Heart left ventricle (tissue), 13 donors: ENCODE data around the gene PDE3A.

Source experiments
- CTCF ChIP-seq, 12 donors: fragments of 200-600 bp; sonication (generic) in 4 of 12; IDR thresholded peaks; one replicate each; pipeline versions ENCODE4 v1.5.0 to v1.8.0; 2018 to 2022; ENCODE audit warnings: antibody characterized with exemption in 12 of 12, mild to moderate bottlenecking in 5 of 12
- POLR2A ChIP-seq, 2 donors: fragments of 450-650 bp; IDR thresholded peaks; one replicate each; pipeline ENCODE4 v1.6.1; 2017; ENCODE audit warnings: antibody characterized with exemption in 2 of 2, mild to moderate bottlenecking in 2 of 2, moderate library complexity in 2 of 2
- donor health status: ischemic (EF 13 %, LVEDD 7.1; RV severe dilation, severe dysfunction).
- donor health status: DM: no; HTN: yes; CAD: no.
- donor health status: DM: no; HTN: no; CAD: no.
- donor health status: ischemic (EF 25% LVEDD 6.9; RV normal size, moderate dysfunction).
- donor health status: ischemic (EF 25% LVEDD 5.7; RV mildly dilated, moderate dysfunction).
- donor health status: ischemic (EF 35%, LVEDD 5.7; RV mildly dilated, moderate dysfunction).
- donor health status: nonischemic (EF 11% LVEDD 7.7; RV severe dilation, severe dysfunction).
- donor health status: DM: yes; HTN: yes; CAD: no.
- donor health status: PGD.
- donor health status: ischemic (EF 29% LVEDD 5.4; RV normal size, mild dysfunction).
- donor health status: nonischemic (EF 23%, LVEDD 6.1; RV moderate dilation, normal function).

- no peak for TF ChIP-seq CTCF (IDR thresholded peaks at IDR 0.05)
- no peak for TF ChIP-seq POLR2A (IDR thresholded peaks at IDR 0.05)
These were observed 326.9 kb downstream of the PDE3A start, which contains the start of gene SLCO1C1 for GRCh38 chr12:20695232-20695631.
